Hepatocyte (in vitro differentiated cells): Measurements from ENCODE around the gene RHOH. TPM values are rescaled to one million over a fixed set of nuclear protein-coding genes. Genes with fewer than 3 reads are reported as not detected.

Experiments used
- DNase-seq: peaks from one replicate; pipeline ENCODE4 v3.0.0-alpha.2; 2016; ENCODE audit warnings: low spot score
- H2AFZ ChIP-seq: fragments of 200-600 bp; sonication (generic); 2 replicates; pipeline ENCODE4 v1.6.0; 2016; ENCODE audit warnings: antibody characterized with exemption, mild to moderate bottlenecking
- H3K27ac ChIP-seq: fragments of 200-600 bp; sonication (generic); 2 replicates; pipeline ENCODE4 v1.5.1; 2016; ENCODE audit warnings: mild to moderate bottlenecking
- H3K27me3 ChIP-seq: fragments of 200-600 bp; sonication (generic); 2 replicates; pipeline ENCODE4 v1.6.1; 2016
- H3K36me3 ChIP-seq: fragments of 200-600 bp; sonication (generic); replicated peaks from 2 replicates; pipeline ENCODE4 v1.5.1; 2016; ENCODE audit warnings: low read depth; ENCODE audit not compliant: insufficient read depth
- H3K4me1 ChIP-seq: fragments of 200-600 bp; sonication (generic); 2 replicates; pipeline ENCODE4 v1.5.1; 2016; ENCODE audit warnings: mild to moderate bottlenecking, moderate library complexity; ENCODE audit not compliant: insufficient read depth
- H3K4me2 ChIP-seq: fragments of 200-600 bp; sonication (generic); 2 replicates; pipeline ENCODE4 v1.6.0; 2016
- H3K4me3 ChIP-seq: fragments of 200-600 bp; sonication (generic); 2 replicates; pipeline ENCODE4 v1.5.1; 2016; ENCODE audit warnings: mild to moderate bottlenecking
- H3K79me2 ChIP-seq: fragments of 200-600 bp; sonication (generic); 2 replicates; pipeline ENCODE4 v1.6.0; 2017; ENCODE audit warnings: mild to moderate bottlenecking
- H3K9me2 ChIP-seq: fragments of 200-600 bp; sonication (generic); replicated peaks from 2 replicates; pipeline ENCODE4 v1.6.0; 2017; ENCODE audit warnings: mild to moderate bottlenecking; ENCODE audit not compliant: insufficient read depth
- H3K9me3 ChIP-seq: fragments of 200-600 bp; sonication (generic); 2 replicates; pipeline ENCODE4 v1.5.1; 2016; ENCODE audit warnings: low read depth, mild to moderate bottlenecking
- H4K20me1 ChIP-seq: fragments of 200-600 bp; sonication (generic); 2 replicates; pipeline ENCODE4 v1.6.0; 2016; ENCODE audit warnings: mild to moderate bottlenecking; ENCODE audit not compliant: insufficient read depth, poor library complexity, severe bottlenecking
- CTCF ChIP-seq: fragments of 200-600 bp; sonication (generic); IDR thresholded peaks from 2 replicates; pipeline ENCODE4 v1.5.1; 2016; ENCODE audit warnings: antibody characterized with exemption, mild to moderate bottlenecking; ENCODE audit not compliant: poor library complexity
- EZH2 ChIP-seq: fragments of 200-600 bp; sonication (generic); IDR thresholded peaks from 2 replicates; pipeline ENCODE4 v1.6.1; 2016; ENCODE audit warnings: antibody characterized with exemption, mild to moderate bottlenecking, borderline replicate concordance
- EZH2phosphoT487 ChIP-seq: fragments of 200-600 bp; sonication (generic); IDR thresholded peaks from one replicate; pipeline ENCODE4 v1.6.1; 2018; ENCODE audit warnings: antibody characterized with exemption, mild to moderate bottlenecking, low read depth, moderate library complexity; ENCODE audit not compliant: unreplicated experiment, severe bottlenecking
- WGBS: methylation state at CpG from one replicate; pipeline ENCODE4 v1.1.6; 2016; ENCODE audit warnings: low lambda C conversion rate; ENCODE audit errors: missing lambda C conversion rate; 5-methylcytosine and 5-hydroxymethylcytosine counted together
- polyA plus RNA-seq: library from polyadenylated mRNA; unstranded; fragments of >200 nt; fragmentation: Nextera tagmentation; extraction: Ambion mirVana; gene quantifications from 2 replicates; pipeline ENCODE4 v1.2.1, GENCODE V29; 2016
- total RNA-seq: library from RNA; depleted of rRNA; stranded (reverse); fragments of >200 nt; gene quantifications from 2 replicates; pipeline ENCODE4 v1.2.3, GENCODE V29; 2014

RHOH gene
- total and polyA plus RNA-seq, 2 experiments from 2014 or later, result not detected

- no peaks in the 10 kb centered on the region for H3K79me2 ChIP-seq
- no peak overlapping the region for H3K4me3 ChIP-seq
- 63% methylated on average over 3 of the region's 3 CpGs for WGBS
- no peak overlapping the region for H3K27ac ChIP-seq
- H2AFZ ChIP-seq, result no peak overlapping the region
- no peak for TF ChIP-seq EZH2
- no peak for TF ChIP-seq EZH2phosphoT487
- TF ChIP-seq CTCF, result no peak
- no peak overlapping the region for H3K4me2 ChIP-seq
- DNase-seq, result no peak
- no peaks in the 10 kb centered on the region for H3K36me3 ChIP-seq
- no peaks in the 10 kb centered on the region for H3K9me3 ChIP-seq
- H3K27me3 ChIP-seq, result no peaks in the 10 kb centered on the region
- H3K9me2 ChIP-seq, result no peaks in the 10 kb centered on the region
- H3K4me1 ChIP-seq, result no peaks in the 10 kb centered on the region
- H4K20me1 ChIP-seq, result no peaks in the 10 kb centered on the region
Measured at GRCh38 chr4:40232610-40233009, 35.8 kb downstream of the RHOH start.

- H3K36me3 ChIP-seq, result no peaks in the 10 kb centered on the region
- no peak for TF ChIP-seq EZH2phosphoT487
- no peak for TF ChIP-seq EZH2
- no peak for TF ChIP-seq CTCF
- H3K9me3 ChIP-seq, result no peaks in the 10 kb centered on the region
- DNase-seq, result no peak
- no peaks in the 10 kb centered on the region for H4K20me1 ChIP-seq
- no peak overlapping the region for H3K4me2 ChIP-seq
- H3K4me1 ChIP-seq, result no peaks in the 10 kb centered on the region
- H3K9me2 ChIP-seq, result no peaks in the 10 kb centered on the region
- no peaks in the 10 kb centered on the region for H3K79me2 ChIP-seq
- H3K4me3 ChIP-seq, result no peak overlapping the region
- H2AFZ ChIP-seq, result no peak overlapping the region
- H3K27me3 ChIP-seq, result no peaks in the 10 kb centered on the region
- H3K27ac ChIP-seq, result no peak overlapping the region
- WGBS, result 67% methylated on average over 3 of the region's 3 CpGs
Measured at GRCh38 chr4:40233227-40233626, 36.4 kb downstream of the RHOH start.

- H3K27ac ChIP-seq, result no peak overlapping the region
- H3K4me1 ChIP-seq, result no peaks in the 10 kb centered on the region
- no peak for DNase-seq
- TF ChIP-seq EZH2, result no peak
- no peak for TF ChIP-seq EZH2phosphoT487
- TF ChIP-seq CTCF, result no peak
- H3K9me2 ChIP-seq, result no peaks in the 10 kb centered on the region
- no peaks in the 10 kb centered on the region for H3K9me3 ChIP-seq
- H3K36me3 ChIP-seq, result no peaks in the 10 kb centered on the region
- H3K4me3 ChIP-seq, result no peak overlapping the region
- WGBS, result 82% methylated on average over 3 of the region's 3 CpGs
- H4K20me1 ChIP-seq, result no peaks in the 10 kb centered on the region
- H3K27me3 ChIP-seq, result no peaks in the 10 kb centered on the region
- no peak overlapping the region for H2AFZ ChIP-seq
- H3K4me2 ChIP-seq, result no peak overlapping the region
- H3K79me2 ChIP-seq, result no peaks in the 10 kb centered on the region
Measured at GRCh38 chr4:40234519-40235039, 37.7 kb downstream of the RHOH start.
